GM19193 (cell line): Measurements from ENCODE around the gene FAT3.

Experiments
- POLR2A ChIP-seq: IDR thresholded peaks from 4 replicates; pipeline ENCODE4 v1.6.1; 2011; ENCODE audit not compliant: insufficient read depth, insufficient read length; ENCODE audit errors: extremely low read depth

The FAT3 gene

DNA sequence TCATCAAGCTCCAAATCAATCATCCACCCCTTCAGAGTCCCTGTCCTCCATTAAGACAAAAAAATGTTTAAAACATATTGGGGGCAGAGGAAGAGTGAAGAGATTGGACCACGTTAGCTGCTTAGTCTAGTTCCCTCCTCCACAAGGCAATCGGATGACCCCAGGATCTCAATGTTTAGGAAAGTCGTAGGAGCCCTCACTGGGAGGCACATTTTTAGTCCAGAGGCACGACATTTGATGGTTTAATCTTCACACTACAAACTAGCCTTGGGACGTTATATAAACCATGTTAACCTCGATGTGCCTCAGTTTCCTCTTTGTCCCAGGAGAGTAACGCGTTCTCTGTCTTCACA is 588 bp upstream of the FAT3 start:
- no peak for TF ChIP-seq POLR2A

DNA sequence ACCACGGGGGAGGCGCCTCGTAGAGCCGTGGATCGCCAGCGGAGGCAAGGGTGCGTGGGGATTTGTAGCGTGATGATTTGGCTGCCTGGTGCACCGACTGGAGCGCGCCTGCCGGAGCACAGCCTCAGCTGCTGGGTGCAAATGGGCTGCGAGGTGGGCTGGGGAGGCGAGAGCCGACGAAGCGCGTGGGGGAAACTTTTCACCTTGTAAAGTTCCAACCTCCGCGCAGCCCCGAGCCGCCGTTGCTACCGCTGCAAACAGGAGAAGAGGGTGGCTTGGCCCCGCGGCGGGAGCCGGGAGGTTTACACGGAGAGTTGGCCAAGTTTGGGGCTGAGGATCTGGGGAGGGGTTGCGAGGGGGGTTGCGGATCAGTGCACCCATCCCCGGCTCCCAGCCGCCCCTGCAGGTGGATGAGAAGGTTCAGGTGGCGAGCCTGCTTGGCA is 528 bp downstream of the FAT3 start:
- TF ChIP-seq POLR2A, result no peak

DNA sequence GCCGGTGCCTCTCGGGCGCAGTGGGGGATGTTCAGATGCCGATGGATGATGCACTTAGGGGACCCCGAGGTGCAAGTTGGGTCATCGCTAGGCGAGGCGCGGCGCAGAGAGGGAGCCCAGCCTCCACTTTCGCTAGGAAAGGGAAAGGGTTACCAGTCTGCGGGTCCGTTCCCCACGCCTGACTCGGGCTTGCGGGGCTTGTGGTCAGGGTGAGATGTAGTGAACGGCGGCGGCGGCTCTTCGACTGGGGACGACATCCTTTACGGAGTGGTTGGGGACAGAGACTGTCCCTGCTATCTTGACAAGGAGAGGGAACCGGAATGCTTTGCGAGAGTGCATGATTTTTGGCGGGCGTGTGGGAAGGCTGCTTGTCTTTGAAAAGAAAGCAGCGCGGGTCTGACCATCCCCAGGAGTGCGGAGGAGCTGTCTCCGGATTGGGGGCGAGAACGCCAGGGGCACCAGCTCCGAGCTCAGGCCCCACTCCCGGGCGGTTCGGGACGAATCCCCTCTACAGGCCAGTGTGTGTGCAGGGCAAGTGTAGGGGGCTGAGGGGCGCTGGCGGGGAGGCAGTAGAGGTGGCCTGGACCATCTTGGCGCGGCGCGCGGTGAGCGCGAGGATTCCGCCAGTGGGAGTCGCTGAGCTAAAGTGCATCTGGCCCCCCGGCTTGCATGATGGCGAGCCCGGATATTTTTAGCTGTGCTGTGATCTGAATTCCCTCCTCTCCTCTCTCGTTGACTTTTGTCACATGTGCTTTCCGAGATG is 1.1 kb downstream of the FAT3 start:
- TF ChIP-seq POLR2A, result no peak

DNA sequence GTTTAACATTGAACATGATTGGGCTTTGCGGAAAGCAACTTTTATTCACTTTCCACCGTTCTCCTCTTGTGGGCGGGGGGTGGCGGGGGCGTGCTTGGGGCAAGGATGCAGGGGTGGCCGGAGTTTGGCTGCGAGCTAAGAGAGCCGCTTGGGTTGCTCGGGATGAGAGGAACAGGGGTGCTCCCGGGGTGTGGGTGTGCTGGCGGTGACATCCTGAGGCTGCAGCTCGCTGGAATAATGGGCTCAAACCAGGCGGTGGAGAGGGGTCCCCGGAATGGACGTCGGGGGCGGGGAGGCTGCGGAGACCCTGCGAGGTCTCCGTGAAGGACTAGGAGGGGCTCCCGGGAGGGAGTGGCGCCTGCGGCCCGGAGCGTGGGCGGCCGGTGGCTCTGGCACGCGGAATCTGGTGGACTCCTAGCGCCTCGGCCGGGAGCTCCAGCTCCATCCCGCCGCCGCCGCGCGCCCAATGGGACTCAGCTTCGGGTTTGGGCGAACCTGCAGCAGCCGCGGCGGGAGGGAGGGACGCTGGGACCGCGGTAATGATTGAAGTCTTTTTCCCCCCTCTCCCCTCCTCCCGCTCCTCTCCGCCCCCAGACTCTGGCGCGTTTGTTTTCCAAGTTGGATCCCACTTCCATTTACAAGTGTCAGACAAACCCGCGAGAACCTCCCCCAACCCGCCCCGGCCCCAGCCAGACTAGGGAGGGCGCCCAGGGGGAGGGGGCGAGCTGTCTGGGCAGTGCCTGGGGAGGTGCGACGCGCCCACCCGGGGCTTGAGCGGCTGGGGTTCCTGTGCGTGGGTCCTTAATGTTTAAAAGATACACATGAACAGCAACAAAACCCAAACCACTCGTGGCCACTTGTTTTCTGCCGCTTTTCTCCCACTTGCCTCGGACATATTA is 2.0 kb downstream of the FAT3 start:
- TF ChIP-seq POLR2A, result no peak

DNA sequence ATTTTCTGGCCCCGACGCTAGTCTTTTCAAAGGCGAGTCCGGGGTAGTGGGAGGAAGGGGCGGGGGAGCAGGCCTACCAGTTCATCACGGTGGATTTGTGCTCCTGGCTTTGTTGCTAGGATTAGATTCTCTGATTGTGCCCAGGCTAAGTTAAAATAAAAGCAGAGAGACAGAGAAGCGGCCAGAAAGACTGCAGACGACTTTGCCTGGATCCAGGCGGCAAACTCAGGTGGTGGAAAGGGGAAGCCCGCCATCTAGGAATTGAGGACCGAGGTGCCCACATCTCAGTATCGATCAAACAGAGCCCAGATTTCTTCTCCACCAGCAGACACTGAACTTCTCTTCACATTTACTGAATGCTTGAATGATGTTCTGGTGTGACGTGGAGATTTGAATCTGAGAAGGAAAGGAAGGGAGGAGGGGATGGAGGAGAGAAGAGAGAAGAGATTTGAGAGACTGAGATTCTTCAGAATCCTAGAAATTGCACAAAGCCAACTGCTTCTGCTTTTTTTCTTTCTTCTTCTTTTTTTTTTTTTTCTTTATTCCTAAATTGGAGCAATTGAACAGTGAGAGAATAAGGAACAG is 2.7 kb downstream of the FAT3 start:
- no peak for TF ChIP-seq POLR2A

DNA sequence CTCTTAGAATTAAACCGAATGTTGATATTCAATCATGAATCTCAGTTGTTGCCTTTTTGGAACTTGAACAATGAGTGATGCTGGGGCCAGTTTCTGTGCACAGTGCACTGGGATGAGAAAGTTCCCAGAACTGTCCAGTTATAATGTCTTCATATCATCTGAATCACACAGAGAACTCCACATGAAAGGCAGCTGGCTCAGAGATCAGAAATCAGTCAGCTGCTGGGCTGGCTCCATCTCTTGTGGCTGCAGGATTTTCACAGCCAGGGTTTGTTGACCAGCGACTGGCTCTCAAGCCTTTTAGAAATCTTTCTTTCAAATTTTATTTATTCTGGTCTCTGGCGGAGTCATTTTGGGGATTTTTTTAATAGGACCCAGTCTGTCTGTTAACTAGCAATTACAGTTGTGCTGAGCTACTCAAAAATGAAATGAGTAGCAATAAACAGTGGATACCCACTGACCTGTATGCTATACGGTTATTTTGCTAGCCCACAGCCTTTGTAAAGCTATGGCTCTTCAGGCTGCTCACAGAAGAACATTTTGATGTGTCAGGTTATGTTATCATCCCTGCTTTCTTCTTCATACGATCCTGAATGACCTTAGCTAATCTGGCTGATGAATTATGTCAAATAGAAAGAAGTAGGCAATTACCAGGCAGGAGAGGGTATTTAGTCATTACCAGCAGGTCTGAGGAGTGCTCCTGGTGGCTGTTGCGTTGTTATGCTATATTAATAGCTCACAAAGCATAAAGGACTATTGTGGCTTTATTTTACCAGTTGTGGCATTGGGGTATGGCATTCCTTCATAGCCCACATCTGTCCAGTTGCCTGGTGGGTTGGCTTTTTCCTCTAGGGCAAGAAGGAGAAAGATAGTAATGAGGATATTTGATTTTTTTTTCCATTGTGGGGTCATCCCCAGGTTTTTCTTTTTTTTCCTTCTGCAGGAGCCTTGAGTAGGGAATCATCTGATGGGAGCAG is 3.6 kb downstream of the FAT3 start:
- TF ChIP-seq POLR2A, result no peak

DNA sequence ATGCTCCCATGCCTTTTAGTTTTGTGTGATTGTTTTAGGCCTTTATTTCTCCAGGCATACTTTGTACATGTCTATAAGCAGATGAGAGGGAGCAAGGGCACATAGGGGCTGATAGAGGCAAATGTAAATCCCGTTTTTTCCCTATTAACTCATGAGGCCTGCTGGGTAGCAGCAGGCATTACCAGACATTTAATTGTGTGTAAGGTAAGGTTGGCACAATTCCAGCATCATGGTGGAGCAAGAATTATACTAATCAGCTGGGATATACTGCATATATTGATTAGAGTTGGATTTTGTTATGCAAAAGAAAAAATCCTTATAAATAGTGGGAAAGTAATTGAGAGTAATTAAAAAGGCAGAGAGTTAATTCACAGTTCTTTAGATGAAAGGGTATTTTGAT is 12.2 kb downstream of the FAT3 start:
- TF ChIP-seq POLR2A, result no peak

DNA sequence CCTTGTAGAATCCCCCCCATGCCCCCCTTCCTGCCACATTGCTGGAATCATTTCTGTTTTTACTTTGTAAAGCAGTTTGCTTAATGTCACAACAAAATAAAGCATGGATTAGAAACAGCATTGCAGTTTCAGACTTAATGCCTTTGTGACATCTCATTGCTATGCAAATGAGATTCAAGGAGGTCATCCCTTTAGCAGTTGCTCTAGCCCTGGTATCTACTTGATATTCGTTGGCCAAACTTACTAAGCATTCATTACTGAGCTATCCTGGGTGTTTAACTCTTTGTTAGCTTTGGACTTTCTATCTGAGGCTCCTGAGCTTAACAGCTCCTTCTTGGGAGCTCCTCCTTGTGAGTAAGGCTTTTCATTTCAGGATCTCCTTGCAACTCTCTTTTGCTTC is 16.3 kb downstream of the FAT3 start:
- no peak for TF ChIP-seq POLR2A

DNA sequence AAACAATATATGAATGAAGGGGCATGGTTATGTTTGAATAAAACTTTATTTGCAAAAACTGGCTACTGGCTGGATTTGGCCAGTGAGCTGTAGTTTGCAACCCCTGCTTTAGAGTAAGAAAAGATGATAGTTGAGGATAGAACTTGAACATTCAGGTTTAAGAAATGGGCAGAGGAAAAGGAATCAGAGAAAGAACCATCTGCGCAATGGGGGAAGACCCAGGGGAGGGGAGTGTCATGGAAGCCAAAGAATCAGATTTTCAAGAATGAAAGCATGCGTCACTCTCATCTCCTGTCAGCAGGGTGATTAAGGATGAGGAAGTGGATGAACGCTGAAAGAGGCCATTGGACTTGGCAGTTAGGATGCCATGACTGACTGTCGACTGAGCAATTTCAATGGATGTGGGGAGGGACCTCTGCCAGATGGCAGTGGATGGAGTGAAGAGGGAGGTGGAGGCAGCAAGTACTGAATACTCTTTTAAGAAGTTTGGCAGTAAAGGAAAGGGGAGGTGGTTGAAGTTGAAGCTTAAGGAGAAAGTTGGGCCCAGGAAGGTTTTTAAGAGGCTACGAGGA is 21.2 kb downstream of the FAT3 start:
- no peak for TF ChIP-seq POLR2A

DNA sequence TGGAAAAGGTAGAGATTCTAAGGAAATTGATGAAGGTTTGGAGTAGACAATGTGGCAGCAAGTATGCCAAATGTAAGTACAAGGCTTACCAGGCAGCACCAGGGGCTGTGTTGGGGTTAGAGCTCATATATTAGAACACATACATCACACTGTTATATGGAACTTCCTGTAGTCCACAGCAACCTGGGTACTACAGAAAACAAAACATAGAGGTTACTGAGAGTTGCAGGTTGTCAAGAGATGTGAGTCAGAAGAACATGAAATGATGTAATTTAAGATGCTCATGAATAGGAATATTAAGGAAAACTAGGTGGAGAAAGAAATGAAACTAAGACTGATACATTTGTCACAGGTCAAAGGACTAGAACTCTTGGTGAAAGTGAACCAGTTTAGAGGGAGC is 22.0 kb downstream of the FAT3 start:
- TF ChIP-seq POLR2A, result no peak

DNA sequence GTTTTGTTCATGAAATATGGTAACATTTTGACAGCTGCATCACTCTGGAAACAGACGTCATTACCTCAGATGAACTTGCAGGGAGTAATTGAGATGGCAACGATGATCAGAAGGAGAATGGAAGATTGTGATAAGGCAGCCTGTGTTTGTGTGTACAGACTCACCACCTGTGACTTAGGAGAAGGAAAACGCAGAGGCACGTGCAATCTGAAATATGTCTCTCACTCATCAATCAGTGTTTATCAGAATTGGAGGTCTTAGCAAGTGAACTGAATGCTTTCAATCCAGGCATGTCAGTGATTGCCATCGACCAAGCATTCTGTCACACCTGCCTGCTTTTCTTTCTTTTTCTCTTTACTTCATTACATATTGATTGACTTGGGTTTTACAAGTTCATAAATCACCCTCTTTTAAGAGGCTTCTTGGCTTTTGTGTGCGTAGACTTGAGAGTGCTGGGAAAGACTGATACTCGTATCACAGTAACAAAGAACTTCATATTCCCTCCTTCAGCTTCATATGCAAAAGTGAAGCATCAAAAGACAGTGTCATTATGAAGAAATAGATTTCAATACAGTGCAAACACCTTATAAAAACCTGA is 24.6 kb downstream of the FAT3 start:
- TF ChIP-seq POLR2A, result no peak

DNA sequence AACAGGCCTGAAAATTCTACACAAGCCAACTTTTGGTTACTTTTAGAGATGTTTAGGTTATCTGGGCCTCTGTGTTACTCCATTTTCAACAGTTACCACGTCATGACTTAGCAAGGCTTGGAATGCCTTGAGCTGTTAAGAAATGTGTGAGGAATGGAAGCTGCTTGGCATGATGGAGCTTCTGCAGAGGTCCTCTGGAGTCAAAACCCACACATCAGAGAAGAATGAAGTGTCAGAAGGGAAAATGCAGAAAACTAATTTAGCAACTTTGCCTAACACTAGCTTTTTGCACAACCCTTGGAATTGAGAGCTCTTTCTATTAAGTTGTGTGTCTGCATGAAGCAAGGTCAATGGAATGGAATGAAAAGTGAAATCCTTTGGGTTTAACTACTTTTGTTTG is 27.4 kb downstream of the FAT3 start:
- TF ChIP-seq POLR2A, result no peak

DNA sequence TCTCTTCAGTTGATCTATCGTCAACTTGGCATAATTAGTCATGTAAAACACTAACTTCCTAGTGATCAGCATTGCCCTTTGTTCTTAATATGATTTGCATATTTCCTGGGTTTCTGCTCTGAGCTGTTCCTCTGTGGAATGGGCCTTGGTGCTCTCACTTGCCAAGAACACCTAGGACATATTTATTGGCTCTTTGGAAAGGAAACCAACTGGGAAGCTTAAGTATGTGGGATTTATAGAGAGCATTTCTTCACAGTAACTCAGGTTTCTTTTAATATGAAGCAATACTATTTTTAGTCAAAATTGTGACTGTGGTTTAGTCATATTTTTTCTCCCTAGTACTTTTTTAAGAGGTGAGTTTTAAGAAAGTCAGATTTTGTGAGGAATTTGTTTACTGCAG is 28.8 kb downstream of the FAT3 start:
- no peak for TF ChIP-seq POLR2A

DNA sequence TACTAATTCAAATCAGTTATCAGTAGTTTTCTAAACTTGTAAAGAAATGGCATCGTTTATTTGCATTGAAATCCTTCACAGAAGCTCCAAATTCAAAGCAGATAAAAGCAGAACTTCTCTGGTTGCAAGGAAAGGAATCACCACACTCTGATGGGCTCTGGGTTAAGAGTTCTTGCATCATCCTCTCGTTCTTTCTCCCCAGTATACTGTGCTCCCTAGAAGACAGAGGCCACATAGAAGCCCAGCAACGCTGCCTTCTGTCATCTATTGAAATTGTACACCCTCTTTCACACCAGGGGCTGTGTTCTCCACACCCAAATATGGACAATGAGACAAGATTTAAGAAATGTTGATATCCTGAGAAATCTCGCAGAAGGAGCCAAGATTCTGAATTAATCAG is 29.3 kb downstream of the FAT3 start:
- no peak for TF ChIP-seq POLR2A
